Measurements from ENCODE around the gene CFAP99.

DNA sequence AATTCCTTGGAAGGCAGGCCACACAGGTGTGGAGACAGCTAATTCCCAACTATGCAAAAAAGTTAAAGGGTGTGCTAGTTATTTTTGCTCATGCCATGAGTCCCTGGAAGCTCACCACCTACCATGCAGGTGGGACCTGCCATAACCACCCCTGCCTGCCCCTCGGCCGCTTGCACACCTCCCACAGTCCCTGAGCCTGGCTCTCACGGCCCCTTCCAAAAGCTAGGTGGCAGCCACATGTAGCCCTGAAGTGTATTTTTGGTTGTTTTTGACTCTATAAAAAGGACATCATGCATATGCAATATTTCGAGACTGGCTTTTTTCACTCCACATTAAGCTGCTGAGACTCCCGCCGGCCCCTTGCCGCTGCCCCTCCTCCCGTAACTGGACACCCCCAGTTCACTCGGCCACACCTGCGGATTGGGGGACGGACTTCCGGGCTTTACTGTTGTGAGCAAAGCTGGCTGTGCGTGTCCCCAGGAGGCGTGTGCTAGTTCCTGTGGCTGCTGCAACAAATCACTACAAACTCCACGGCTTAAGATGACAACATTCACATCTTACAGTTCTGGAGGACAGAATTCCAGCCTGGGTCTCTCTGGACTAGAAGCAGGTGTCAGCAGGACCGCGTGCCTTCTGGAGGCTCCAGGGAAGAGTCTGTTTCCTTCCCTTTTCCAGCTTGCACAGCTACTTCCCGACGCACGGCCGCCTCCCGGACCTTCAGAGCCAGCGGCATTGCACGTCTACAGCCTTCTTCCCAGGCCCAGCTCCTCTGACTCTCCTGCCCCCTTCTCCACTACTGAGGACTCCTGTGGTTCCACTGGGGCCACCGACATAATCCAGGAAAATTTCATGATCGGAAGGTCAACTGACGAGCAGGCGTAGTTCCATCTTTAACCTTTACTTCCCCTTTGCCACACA is 25.1 kb upstream of the CFAP99 start:
- TF ChIP-seq, protein P1, sequence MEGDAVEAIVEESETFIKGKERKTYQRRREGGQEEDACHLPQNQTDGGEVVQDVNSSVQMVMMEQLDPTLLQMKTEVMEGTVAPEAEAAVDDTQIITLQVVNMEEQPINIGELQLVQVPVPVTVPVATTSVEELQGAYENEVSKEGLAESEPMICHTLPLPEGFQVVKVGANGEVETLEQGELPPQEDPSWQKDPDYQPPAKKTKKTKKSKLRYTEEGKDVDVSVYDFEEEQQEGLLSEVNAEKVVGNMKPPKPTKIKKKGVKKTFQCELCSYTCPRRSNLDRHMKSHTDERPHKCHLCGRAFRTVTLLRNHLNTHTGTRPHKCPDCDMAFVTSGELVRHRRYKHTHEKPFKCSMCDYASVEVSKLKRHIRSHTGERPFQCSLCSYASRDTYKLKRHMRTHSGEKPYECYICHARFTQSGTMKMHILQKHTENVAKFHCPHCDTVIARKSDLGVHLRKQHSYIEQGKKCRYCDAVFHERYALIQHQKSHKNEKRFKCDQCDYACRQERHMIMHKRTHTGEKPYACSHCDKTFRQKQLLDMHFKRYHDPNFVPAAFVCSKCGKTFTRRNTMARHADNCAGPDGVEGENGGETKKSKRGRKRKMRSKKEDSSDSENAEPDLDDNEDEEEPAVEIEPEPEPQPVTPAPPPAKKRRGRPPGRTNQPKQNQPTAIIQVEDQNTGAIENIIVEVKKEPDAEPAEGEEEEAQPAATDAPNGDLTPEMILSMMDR (conservative IDR thresholded peaks at IDR 0.05; ENCODE audit: low read length): no peak
- TF ChIP-seq EZH2phosphoT487 (IDR thresholded peaks at IDR 0.05; ENCODE audit: borderline replicate concordance): no peak
